Measurements from ENCODE around the gene SGK1.

- TF ChIP-seq CTCF (tag by site-specific recombination; IDR thresholded peaks at IDR 0.05) (no peak), ZNF571 (tag by site-specific recombination; IDR thresholded peaks at IDR 0.05) (no peak), ZNF239 (tag by site-specific recombination; IDR thresholded peaks at IDR 0.05) (no peak), YY1 (tag by site-specific recombination; IDR thresholded peaks at IDR 0.05) (no peak), ZFP37 (tag by site-specific recombination; IDR thresholded peaks at IDR 0.05) (no peak), ELK4 (IDR thresholded peaks at IDR 0.05; ENCODE audit: borderline replicate concordance, low read depth, low read length) (no peak), ZNF121 (tag by site-specific recombination; IDR thresholded peaks at IDR 0.05) (no peak)
- TF ChIP-seq, protein P1, sequence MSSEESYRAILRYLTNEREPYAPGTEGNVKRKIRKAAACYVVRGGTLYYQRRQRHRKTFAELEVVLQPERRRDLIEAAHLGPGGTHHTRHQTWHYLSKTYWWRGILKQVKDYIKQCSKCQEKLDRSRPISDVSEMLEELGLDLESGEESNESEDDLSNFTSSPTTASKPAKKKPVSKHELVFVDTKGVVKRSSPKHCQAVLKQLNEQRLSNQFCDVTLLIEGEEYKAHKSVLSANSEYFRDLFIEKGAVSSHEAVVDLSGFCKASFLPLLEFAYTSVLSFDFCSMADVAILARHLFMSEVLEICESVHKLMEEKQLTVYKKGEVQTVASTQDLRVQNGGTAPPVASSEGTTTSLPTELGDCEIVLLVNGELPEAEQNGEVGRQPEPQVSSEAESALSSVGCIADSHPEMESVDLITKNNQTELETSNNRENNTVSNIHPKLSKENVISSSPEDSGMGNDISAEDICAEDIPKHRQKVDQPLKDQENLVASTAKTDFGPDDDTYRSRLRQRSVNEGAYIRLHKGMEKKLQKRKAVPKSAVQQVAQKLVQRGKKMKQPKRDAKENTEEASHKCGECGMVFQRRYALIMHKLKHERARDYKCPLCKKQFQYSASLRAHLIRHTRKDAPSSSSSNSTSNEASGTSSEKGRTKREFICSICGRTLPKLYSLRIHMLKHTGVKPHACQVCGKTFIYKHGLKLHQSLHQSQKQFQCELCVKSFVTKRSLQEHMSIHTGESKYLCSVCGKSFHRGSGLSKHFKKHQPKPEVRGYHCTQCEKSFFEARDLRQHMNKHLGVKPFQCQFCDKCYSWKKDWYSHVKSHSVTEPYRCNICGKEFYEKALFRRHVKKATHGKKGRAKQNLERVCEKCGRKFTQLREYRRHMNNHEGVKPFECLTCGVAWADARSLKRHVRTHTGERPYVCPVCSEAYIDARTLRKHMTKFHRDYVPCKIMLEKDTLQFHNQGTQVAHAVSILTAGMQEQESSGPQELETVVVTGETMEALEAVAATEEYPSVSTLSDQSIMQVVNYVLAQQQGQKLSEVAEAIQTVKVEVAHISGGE (tag by site-specific recombination; conservative IDR thresholded peaks at IDR 0.05; ENCODE audit: low read depth), result no peak
- TF ChIP-seq, protein P2, sequence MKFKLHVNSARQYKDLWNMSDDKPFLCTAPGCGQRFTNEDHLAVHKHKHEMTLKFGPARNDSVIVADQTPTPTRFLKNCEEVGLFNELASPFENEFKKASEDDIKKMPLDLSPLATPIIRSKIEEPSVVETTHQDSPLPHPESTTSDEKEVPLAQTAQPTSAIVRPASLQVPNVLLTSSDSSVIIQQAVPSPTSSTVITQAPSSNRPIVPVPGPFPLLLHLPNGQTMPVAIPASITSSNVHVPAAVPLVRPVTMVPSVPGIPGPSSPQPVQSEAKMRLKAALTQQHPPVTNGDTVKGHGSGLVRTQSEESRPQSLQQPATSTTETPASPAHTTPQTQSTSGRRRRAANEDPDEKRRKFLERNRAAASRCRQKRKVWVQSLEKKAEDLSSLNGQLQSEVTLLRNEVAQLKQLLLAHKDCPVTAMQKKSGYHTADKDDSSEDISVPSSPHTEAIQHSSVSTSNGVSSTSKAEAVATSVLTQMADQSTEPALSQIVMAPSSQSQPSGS (tag by site-specific recombination; IDR thresholded peaks at IDR 0.05; ENCODE audit: low read depth), result no peak
- TF ChIP-seq, protein P3, sequence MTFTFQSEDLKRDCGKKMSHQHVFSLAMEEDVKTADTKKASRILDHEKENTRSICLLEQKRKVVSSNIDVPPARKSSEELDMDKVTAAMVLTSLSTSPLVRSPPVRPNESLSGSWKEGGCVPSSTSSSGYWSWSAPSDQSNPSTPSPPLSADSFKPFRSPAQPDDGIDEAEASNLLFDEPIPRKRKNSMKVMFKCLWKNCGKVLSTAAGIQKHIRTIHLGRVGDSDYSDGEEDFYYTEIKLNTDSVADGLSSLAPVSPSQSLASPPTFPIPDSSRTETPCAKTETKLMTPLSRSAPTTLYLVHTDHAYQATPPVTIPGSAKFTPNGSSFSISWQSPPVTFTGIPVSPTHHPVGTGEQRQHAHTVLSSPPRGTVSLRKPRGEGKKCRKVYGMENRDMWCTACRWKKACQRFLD (tag by site-specific recombination; IDR thresholded peaks at IDR 0.05), result no peak
These were observed 147.9 kb downstream of the SGK1 start for GRCh38 chr6:134169871-134170486.

Data from HEK293 (cell line).